GM12878 (cell line): ENCODE data around the gene MICAL3. TPM values are rescaled to one million over a fixed set of nuclear protein-coding genes. Genes with fewer than 3 reads are reported as not detected.

ENCODE experiments used
- ATAC-seq: fragments of 200-7000 bp; cut with Tn5 transposase; 3 replicates; pipeline ENCODE4 v1.9.1; 2020; ENCODE audit warnings: mild to moderate bottlenecking, moderate library complexity
- BruUV-seq: library from RNA; stranded (reverse); fragments of 400-500 nt; replicated peaks from 2 replicates; lab custom pipeline; 2021; lab: Mats Ljungman, UMichigan
- CTCF ChIA-PET: fragments of 300-600 bp; sonication (Branson Sonifier 250); formaldehyde crosslinking; extraction: SDS; loops from one replicate; lab custom pipeline; 2021; ENCODE audit warnings: inconsistent platforms; lab: Yijun Ruan, JAX
- POLR2A ChIA-PET: fragments of 350-600 bp; formaldehyde crosslinking; extraction: SDS; loops from one replicate; lab custom pipeline; 2021; ENCODE audit warnings: inconsistent platforms; lab: Charles Lee
- RAD21 ChIA-PET: fragments of 300-600 bp; sonication (Branson Sonifier 250); formaldehyde crosslinking; loops from one replicate; lab custom pipeline; 2023; ENCODE audit warnings: antibody characterized with exemption; ENCODE audit not compliant: unreplicated experiment; lab: Charles Lee
- SMC1A ChIA-PET: fragments of 300-600 bp; sonication (Branson Sonifier 250); formaldehyde crosslinking; loops from one replicate; lab custom pipeline; 2023; ENCODE audit not compliant: unreplicated experiment, uncharacterized antibody; lab: Charles Lee
- DNase-seq: peaks from one replicate; pipeline ENCODE4 v3.0.0-alpha.2; 2011; ENCODE audit warnings: low read depth, low spot score
- FAIRE-seq: peaks from 3 replicates; lab custom pipeline; 2011; peaks lifted over from hg19 to GRCh38; lab: Jason Lieb, UNC
- H2AFZ ChIP-seq: 2 replicates; pipeline ENCODE4 v1.6.0; 2011; ENCODE audit warnings: low read depth, low read length, control low read depth; ENCODE audit not compliant: control insufficient read depth
- H3K27ac ChIP-seq: 2 replicates; pipeline ENCODE4 v1.5.1; 2011; ENCODE audit warnings: control low read depth; ENCODE audit not compliant: control insufficient read depth, insufficient read depth
- H3K27me3 ChIP-seq, 2 experiments: replicated peaks in 1 of 2; 2 replicates each; pipeline versions ENCODE4 v1.6.0 to v1.6.1; 2011; ENCODE audit warnings: low read length in 1 of 2; ENCODE audit not compliant: control insufficient read depth in 2 of 2, insufficient read depth in 2 of 2
- H3K36me3 ChIP-seq, 2 experiments: 2 replicates each; pipeline ENCODE4 v1.5.1; 2011; ENCODE audit warnings: low read length in 1 of 2; ENCODE audit not compliant: control insufficient read depth in 2 of 2, insufficient read depth in 2 of 2
- H3K4me1 ChIP-seq: 2 replicates; pipeline ENCODE4 v1.6.1; 2011; ENCODE audit warnings: mild to moderate bottlenecking, low read length, moderate library complexity, mixed read lengths; ENCODE audit not compliant: control insufficient read depth, insufficient read depth
- H3K4me2 ChIP-seq: 2 replicates; pipeline ENCODE4 v1.6.0; 2011; ENCODE audit warnings: control low read depth; ENCODE audit not compliant: control insufficient read depth, insufficient read depth
- H3K4me3 ChIP-seq: fragments of 200-600 bp; sonication (generic); 2 replicates; pipeline ENCODE4 v1.5.1; 2016
- H3K79me2 ChIP-seq: 2 replicates; pipeline ENCODE4 v1.6.0; 2011; ENCODE audit warnings: low read length; ENCODE audit not compliant: control insufficient read depth, insufficient read depth
- H3K9ac ChIP-seq: 2 replicates; pipeline ENCODE4 v1.8.0; 2011; ENCODE audit warnings: low read length, control low read depth, mixed read lengths; ENCODE audit not compliant: control insufficient read depth, insufficient read depth
- H3K9me3 ChIP-seq: replicated peaks from 3 replicates; pipeline ENCODE4 v1.5.1; 2011; ENCODE audit warnings: mild to moderate bottlenecking, low read length; ENCODE audit not compliant: control insufficient read depth, insufficient read depth
- H4K20me1 ChIP-seq: 2 replicates; pipeline ENCODE4 v1.6.0; 2011; ENCODE audit not compliant: control insufficient read depth, insufficient read depth
- ETV6 ChIP-seq, 2 experiments: fragments of 450-650 bp in 1 of 2; IDR thresholded peaks in 1 of 2; conservative IDR thresholded peaks in 1 of 2; 2 replicates each; pipeline ENCODE4 v1.6.1; 2014; ENCODE audit warnings: antibody characterized with exemption in 1 of 2, borderline replicate concordance in 1 of 2, low read depth in 1 of 2, mild to moderate bottlenecking in 1 of 2, moderate library complexity in 1 of 2
- KLF5 ChIP-seq: fragments of 450-650 bp; IDR thresholded peaks from 2 replicates; pipeline ENCODE4 v1.6.1; 2014; ENCODE audit warnings: mild to moderate bottlenecking; ENCODE audit not compliant: partially characterized antibody
- NFYB ChIP-seq: IDR thresholded peaks from 2 replicates; pipeline ENCODE4 v1.6.1; 2011; ENCODE audit warnings: low read depth, mild to moderate bottlenecking, low read length, improper control_type of control experiment, moderate library complexity; ENCODE audit not compliant: insufficient read depth
- NR2F1 ChIP-seq: fragments of 450-650 bp; conservative IDR thresholded peaks from 2 replicates; pipeline ENCODE4 v1.6.1; 2017; ENCODE audit warnings: mild to moderate bottlenecking
- SMAD1 ChIP-seq: fragments of 450-650 bp; IDR thresholded peaks from 2 replicates; pipeline ENCODE4 v1.6.1; 2018; ENCODE audit warnings: mild to moderate bottlenecking, low read depth; ENCODE audit not compliant: partially characterized antibody
- SMAD5 ChIP-seq: IDR thresholded peaks from 2 replicates; pipeline ENCODE4 v1.6.1; 2016; ENCODE audit warnings: antibody characterized with exemption, low read depth
- STAT3 ChIP-seq: IDR thresholded peaks from 2 replicates; pipeline ENCODE4 v1.6.1; 2011; ENCODE audit warnings: low read depth, low read length, improper control_type of control experiment
- ZNF217 ChIP-seq: fragments of 450-650 bp; IDR thresholded peaks from 2 replicates; pipeline ENCODE4 v1.6.1; 2017; ENCODE audit warnings: antibody characterized with exemption, mild to moderate bottlenecking
- WGBS: methylation state at CpG from one replicate; pipeline ENCODE4 v1.1.6; 2016; ENCODE audit warnings: low lambda C conversion rate; ENCODE audit not compliant: insufficient replicate concordance, insufficient coverage; ENCODE audit errors: missing lambda C conversion rate; 5-methylcytosine and 5-hydroxymethylcytosine counted together
- in situ Hi-C: fragments of 300-500 bp; cut with MboI; formaldehyde crosslinking; loops from 9 replicates; pipeline ENCODE4 v1.14.3; 2018; ENCODE audit warnings: mixed read lengths
- intact Hi-C: fragments of 100-400 bp; cut with micrococcal nuclease; formaldehyde crosslinking; loops from one replicate; pipeline ENCODE4 v1.14.2; 2022; ENCODE audit not compliant: unreplicated experiment
- polyA plus RNA-seq, 11 experiments: library from polyadenylated mRNA; depleted of rRNA in 4 of 11; unstranded in 6 of 11; stranded (reverse) in 5 of 11; fragments of >200 nt; fragmentation: Nextera tagmentation in 4 of 11; fragmentation: Illumina TruSeq in 1 of 11; extraction: Ambion mirVana in 4 of 11; extraction: Trizol in 1 of 11; gene quantifications; 1 replicate in 1 of 11; 2 replicates in 10 of 11; pipeline versions ENCODE4 v1.2.1 to v1.2.3, GENCODE V29; 2011 to 2016; ENCODE audit warnings: inconsistent platforms in 2 of 11, missing spikeins in 2 of 11, low read depth in 1 of 11
- total RNA-seq, 4 experiments: library from RNA; depleted of rRNA in 3 of 4; stranded (reverse); fragments of >200 nt in 3 of 4; fragmentation: Illumina TruSeq in 1 of 4; extraction: Trizol in 1 of 4; gene quantifications; 2 replicates each; pipeline versions ENCODE4 v1.2.1 to v1.2.3, GENCODE V29; 2013 to 2021

The MICAL3 gene
- total and polyA plus RNA-seq, 10 of the 15 experiments (the other 5 are each of a cell fraction or from before 2014, with no cell fraction given) = 2.6 to 92.2 (median 24.0) TPM

DNA sequence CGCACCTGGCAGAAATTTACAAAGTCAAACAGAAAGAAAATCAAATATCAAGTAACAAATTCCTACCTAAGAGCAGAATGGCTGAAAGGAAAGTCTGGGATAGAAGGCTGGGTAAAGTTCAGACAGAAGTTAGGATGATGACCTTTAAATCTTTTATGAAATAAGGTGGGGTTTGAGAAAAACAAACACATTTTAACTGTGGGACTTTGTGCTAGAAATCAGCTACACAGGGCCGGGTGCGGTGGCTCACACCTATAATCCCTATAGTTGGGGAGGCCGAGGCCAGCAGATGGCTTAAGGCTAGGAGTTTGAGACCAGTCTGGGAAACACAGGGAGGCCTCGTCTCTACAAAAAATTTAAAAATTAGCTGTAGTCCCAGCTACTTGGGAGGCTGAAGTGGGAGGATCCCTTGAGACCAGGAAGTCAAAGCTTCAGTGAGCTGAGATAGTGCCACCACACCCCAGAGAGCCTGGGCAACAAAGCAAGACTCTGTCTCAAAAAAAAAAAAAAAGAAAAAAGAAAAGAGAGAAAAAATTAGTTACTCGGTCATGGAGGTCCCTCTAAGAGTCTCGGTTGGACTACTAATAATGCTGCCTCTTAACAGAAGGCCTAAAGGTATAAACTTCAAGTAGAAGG lies 130.3 kb downstream of the MICAL3 start:
- TF ChIP-seq STAT3 (no peak), SMAD1 (no peak), NR2F1 (no peak), ETV6 (conservative IDR thresholded peaks at IDR 0.05 in 1 of 2, IDR thresholded peaks at IDR 0.05 in 1 of 2; ENCODE audit: borderline replicate concordance in 1 of 2, low read depth in 1 of 2) (no peak), KLF5 (no peak)
- POLR2A ChIA-PET = interaction anchor here (0.6 to 0.7 kb wide), 2 partner anchors 12 to 48 kb away, joined by 3 read pairs; no protein-coding TSS in a partner anchor
- peaks cover 29 to 35% of the 10 kb centered on the region in 2 experiments for H3K36me3 ChIP-seq
- no peak overlapping the region for H3K4me3 ChIP-seq
- no peak overlapping the region for H2AFZ ChIP-seq
- no peak overlapping the region for H3K27ac ChIP-seq
- RAD21 ChIA-PET = no interaction called here
- CTCF ChIA-PET = interaction anchor here (1.6 kb wide), 1 partner anchor 182 kb away, joined by 3 read pairs; no protein-coding TSS in a partner anchor
- SMC1A ChIA-PET = interaction anchor here (0.6 kb wide), 2 partner anchors 50 to 135 kb away, joined by 3 to 4 read pairs; no protein-coding TSS in a partner anchor
- H4K20me1 ChIP-seq = no peaks in the 10 kb centered on the region
- intact Hi-C loops (loop anchor here (5.0 kb wide), 1 partner anchor 183 kb away; the partner anchor contains the start of gene PEX26), in situ Hi-C loops (no loop called here)
- ATAC-seq (no peak), DNase-seq (no peak), FAIRE-seq (no peak)
- H3K9me3 ChIP-seq = no peaks in the 10 kb centered on the region
- H3K4me1 ChIP-seq = 0 out of 2 replicates have a peak, but pooled peaks cover 5% of the 10 kb centered on the region
- H3K4me2 ChIP-seq = no peak overlapping the region
- H3K9ac ChIP-seq = no peak overlapping the region
- WGBS = 69% methylated on average over 7 of the region's 7 CpGs
- no peaks in the 10 kb centered on the region for H3K27me3 ChIP-seq
- H3K79me2 ChIP-seq = no peaks in the 10 kb centered on the region
- BruUV-seq = no TSS peak

DNA sequence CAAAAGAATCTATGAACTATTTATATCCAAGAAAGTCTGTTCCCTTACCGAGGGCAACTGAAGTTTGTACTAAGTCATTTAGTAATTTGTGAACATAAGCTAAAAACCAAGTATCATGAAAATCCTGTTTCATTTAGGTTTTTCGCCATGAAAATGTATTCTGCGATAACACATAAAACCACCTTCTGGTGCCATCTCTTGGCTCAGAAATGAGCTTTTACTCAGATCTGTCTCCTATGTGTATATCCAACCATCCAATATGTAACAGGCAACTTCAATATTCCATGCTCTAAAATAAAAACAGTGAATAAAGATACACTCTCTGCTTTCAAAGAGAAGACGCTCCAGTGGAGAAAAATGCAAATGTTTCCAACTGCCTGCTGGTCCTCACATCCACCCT lies 132.0 kb downstream of the MICAL3 start:
- no peaks in the 10 kb centered on the region for H3K79me2 ChIP-seq
- H3K36me3 ChIP-seq = peaks cover 26 to 39% of the 10 kb centered on the region in 2 experiments
- ChIA-PET CTCF (interaction anchor here (0.7 to 3.9 kb wide), 11 partner anchors 31 to 334 kb away, joined by 3 to 17 read pairs (median 4); partner anchors contain the start of genes MICAL3 and PEX26), RAD21 (interaction anchor here (0.9 to 1.5 kb wide), 4 partner anchors 62 to 184 kb away, joined by 3 to 6 read pairs (median 4); no protein-coding TSS in a partner anchor), POLR2A (interaction anchor here (0.5 kb wide), 1 partner anchor 387 kb away, joined by 3 read pairs; no protein-coding TSS in a partner anchor), SMC1A (interaction anchor here (0.9 to 2.1 kb wide), 4 partner anchors 62 to 184 kb away, joined by 3 to 9 read pairs (median 4); no protein-coding TSS in a partner anchor)
- no peak for DNase-seq
- TF ChIP-seq NFYB = no peak
- TF ChIP-seq ZNF217 = no peak
- TF ChIP-seq SMAD5 = no peak
- WGBS = 70% methylated on average over 4 of the region's 4 CpGs
- no peak overlapping the region for H3K27ac ChIP-seq
- H3K27me3 ChIP-seq = no peaks in the 10 kb centered on the region
- H2AFZ ChIP-seq = no peak overlapping the region
- H3K9me3 ChIP-seq = no peaks in the 10 kb centered on the region
- ATAC-seq = no peak
- in situ Hi-C loops (no loop called here), intact Hi-C loops (loop anchor here (5.0 kb wide), 1 partner anchor 185 kb away; the partner anchor contains the start of gene PEX26)
- no peak overlapping the region for H3K4me2 ChIP-seq
- no peak overlapping the region for H3K9ac ChIP-seq
- no peak for FAIRE-seq
- H3K4me1 ChIP-seq = no peaks in the 10 kb centered on the region
- no TSS peak for BruUV-seq
- H3K4me3 ChIP-seq = no peak overlapping the region
- no peaks in the 10 kb centered on the region for H4K20me1 ChIP-seq
